Stimulated activated CD4-positive, alpha-beta T cell treated with anti-CD3 and anti-CD28 coated beads, Interleukin-15, amount 100 ng/mL, for 48 hours (primary cell): ENCODE results near the gene PLA2G4F.

Source experiments
- DNase-seq, 2 donors: peaks; one replicate each; pipeline ENCODE4 v3.0.0-alpha.2; 2020; ENCODE audit warnings: low read depth in 2 of 2

PLA2G4F gene

GRCh38 chr15:42147431-42147735, 9.1 kb downstream of the PLA2G4F start:
- no peak for DNase-seq

- DNase-seq: no peak
These were observed 9.6 kb downstream of the PLA2G4F start for GRCh38 chr15:42146551-42147430.

GRCh38 chr15:42145546-42146455, 10.6 kb downstream of the PLA2G4F start:
- no peak for DNase-seq

- no peak for DNase-seq
These were observed 11.5 kb downstream of the PLA2G4F start for GRCh38 chr15:42144841-42145375.

GRCh38 chr15:42143866-42144625, 12.4 kb downstream of the PLA2G4F start:
- DNase-seq: no peak

- DNase-seq: no peak
These were observed 13.1 kb downstream of the PLA2G4F start for GRCh38 chr15:42143356-42143755.

GRCh38 chr15:42141795-42142667, 14.4 kb downstream of the PLA2G4F start:
- DNase-seq: no peak

- DNase-seq: no peak
These were observed 15.2 kb downstream of the PLA2G4F start for GRCh38 chr15:42141246-42141645.

- no peak for DNase-seq
These were observed 15.9 kb downstream of the PLA2G4F start for GRCh38 chr15:42140383-42141070.

- DNase-seq: no peak
These were observed 16.8 kb downstream of the PLA2G4F start for GRCh38 chr15:42139596-42139995.

- no peak for DNase-seq
These were observed 17.5 kb downstream of the PLA2G4F start for GRCh38 chr15:42138968-42139386.

GRCh38 chr15:42138411-42138810, 18.0 kb downstream of the PLA2G4F start:
- DNase-seq: no peak

- no peak for DNase-seq
These were observed 18.8 kb downstream of the PLA2G4F start for GRCh38 chr15:42137461-42138261.

- no peak for DNase-seq
These were observed 19.9 kb downstream of the PLA2G4F start for GRCh38 chr15:42136513-42136912.

- no peak for DNase-seq
These were observed 21.1 kb downstream of the PLA2G4F start for GRCh38 chr15:42135351-42135750.

- DNase-seq: no peak
These were observed 21.7 kb downstream of the PLA2G4F start for GRCh38 chr15:42134617-42135245.

- peak; percentile 31 to 68 for DNase-seq
These were observed 22.4 kb downstream of the PLA2G4F start for GRCh38 chr15:42133886-42134502.

- DNase-seq: no peak
These were observed 23.1 kb downstream of the PLA2G4F start for GRCh38 chr15:42133356-42133755.
